ENCODE data around the gene KRT13. TPM values are rescaled to one million over a fixed set of nuclear protein-coding genes. Genes with fewer than 3 reads are reported as not detected.

KRT13 gene
- total RNA-seq, 1 donor from 2014 or later = 112 TPM

DNA sequence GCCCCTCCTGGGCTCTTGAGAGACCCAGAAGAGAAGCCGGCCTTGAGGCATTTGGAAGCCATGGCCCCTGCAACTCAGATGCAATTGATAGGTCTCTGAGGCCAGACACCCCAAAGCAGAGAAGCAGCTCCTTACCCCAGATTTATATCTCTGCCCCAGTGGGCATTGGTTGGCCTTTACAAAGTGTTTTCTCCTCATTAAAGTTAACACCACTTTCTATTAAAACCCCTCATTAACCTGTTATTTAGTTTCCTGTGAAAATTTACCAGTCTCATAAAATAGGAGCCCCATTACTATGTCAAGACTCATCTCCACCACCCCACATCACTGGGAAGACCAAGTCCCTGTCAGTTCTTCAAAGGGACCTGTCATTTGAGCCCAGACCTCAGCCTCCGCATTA is 24.4 kb downstream of the KRT13 start, which contains the start of gene KRT35:
TSS of gene KRT35 (minus strand) at position 116 of the 400 bp plus-strand sequence. CDS start at position 62, 54 bp downstream.
- DNase-seq (ENCODE audit: low read depth) (no peak), FAIRE-seq (no peak)
- no peaks in the 10 kb centered on the region for H3K36me3 ChIP-seq (ENCODE audit: control insufficient read depth, insufficient read depth, low read length)
- no peaks in the 10 kb centered on the region for H3K27me3 ChIP-seq (ENCODE audit: control insufficient read depth, insufficient read depth, low read length)
- no peak within 1 kb of the TSS for H3K4me3 ChIP-seq (ENCODE audit: low read depth, low read length)
- TF ChIP-seq, protein P1, sequence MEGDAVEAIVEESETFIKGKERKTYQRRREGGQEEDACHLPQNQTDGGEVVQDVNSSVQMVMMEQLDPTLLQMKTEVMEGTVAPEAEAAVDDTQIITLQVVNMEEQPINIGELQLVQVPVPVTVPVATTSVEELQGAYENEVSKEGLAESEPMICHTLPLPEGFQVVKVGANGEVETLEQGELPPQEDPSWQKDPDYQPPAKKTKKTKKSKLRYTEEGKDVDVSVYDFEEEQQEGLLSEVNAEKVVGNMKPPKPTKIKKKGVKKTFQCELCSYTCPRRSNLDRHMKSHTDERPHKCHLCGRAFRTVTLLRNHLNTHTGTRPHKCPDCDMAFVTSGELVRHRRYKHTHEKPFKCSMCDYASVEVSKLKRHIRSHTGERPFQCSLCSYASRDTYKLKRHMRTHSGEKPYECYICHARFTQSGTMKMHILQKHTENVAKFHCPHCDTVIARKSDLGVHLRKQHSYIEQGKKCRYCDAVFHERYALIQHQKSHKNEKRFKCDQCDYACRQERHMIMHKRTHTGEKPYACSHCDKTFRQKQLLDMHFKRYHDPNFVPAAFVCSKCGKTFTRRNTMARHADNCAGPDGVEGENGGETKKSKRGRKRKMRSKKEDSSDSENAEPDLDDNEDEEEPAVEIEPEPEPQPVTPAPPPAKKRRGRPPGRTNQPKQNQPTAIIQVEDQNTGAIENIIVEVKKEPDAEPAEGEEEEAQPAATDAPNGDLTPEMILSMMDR (IDR thresholded peaks at IDR 0.05; ENCODE audit: insufficient read depth, low read length, severe bottlenecking) = no peak

DNA sequence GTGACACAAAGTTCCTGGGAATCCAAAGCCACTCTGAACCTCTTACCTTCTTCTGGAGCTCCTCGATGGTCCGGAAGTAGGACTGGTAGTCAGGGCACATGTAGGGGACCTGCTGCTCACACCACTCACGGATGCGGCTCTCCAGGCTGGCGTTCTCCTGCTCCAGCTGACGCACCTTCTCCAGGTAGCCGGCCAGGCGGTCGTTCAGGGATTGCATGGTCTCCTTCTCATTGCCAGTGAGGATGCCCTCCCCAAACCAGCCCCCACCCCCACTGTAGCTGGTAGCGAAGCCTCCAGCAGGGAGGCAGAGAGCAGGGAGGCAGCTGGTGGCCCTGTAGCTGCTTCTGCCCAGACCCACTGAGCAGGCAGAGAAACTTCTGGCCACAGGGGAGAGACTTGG is 24.8 kb downstream of the KRT13 start:
- Histone ChIP-seq H3K36me3 (ENCODE audit: control insufficient read depth, insufficient read depth, low read length) (no peaks in the 10 kb centered on the region), H3K27me3 (ENCODE audit: control insufficient read depth, insufficient read depth, low read length) (peaks cover 1% of the 10 kb centered on the region), H3K4me3 (ENCODE audit: low read depth, low read length) (no peak overlapping the region)
- TF ChIP-seq, protein P1 (IDR thresholded peaks at IDR 0.05; ENCODE audit: insufficient read depth, low read length, severe bottlenecking) = no peak
- DNase-seq (ENCODE audit: low read depth) (no peak), FAIRE-seq (no peak)

DNA sequence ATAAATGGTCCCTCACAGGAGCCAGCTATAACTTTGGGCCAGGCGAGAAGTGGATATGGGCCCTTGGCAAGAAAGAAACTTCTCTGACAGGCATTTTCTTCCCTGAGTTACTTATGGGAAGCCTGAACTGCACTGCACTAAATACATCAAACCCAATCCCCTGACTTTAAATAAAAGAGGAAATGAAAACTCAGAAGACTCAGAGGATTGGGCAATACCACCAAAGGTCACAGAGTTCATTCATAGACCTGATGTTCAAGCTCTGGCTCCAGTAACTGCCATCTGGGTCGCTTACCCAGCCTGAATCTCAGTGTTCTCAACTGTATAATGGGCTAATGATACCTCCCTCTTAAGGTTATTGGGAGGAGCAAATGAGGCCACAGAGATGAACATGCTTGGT is 25.3 kb downstream of the KRT13 start:
- no peak for FAIRE-seq
- H3K4me3 ChIP-seq (ENCODE audit: low read depth, low read length) = no peak overlapping the region
- H3K36me3 ChIP-seq (ENCODE audit: control insufficient read depth, insufficient read depth, low read length) = no peaks in the 10 kb centered on the region
- H3K27me3 ChIP-seq (ENCODE audit: control insufficient read depth, insufficient read depth, low read length) = peaks cover 1% of the 10 kb centered on the region
- TF ChIP-seq, protein P1 (IDR thresholded peaks at IDR 0.05; ENCODE audit: insufficient read depth, low read length, severe bottlenecking) = no peak
- DNase-seq (ENCODE audit: low read depth) = no peak

DNA sequence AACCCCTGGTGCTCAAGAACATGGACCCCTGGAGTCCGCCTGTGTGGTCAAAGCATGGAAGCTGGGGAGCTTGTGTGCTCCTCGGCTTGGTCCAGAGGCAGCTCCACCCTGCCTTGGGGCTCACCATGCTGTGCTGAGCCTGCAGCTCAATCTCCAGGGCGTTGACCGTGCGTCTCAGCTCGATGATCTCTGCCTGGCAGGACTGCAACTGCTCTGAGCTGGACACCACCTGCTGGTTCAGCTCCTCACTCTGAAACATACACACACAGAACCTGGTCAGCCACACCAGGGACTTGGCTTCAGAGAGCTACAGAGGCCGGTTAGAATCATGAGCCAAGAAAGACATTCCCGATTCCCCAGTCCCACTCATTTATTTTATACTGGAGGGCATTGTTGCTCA is 27.2 kb downstream of the KRT13 start:
- FAIRE-seq (no peak), DNase-seq (ENCODE audit: low read depth) (no peak)
- peaks cover 1% of the 10 kb centered on the region for H3K27me3 ChIP-seq (ENCODE audit: control insufficient read depth, insufficient read depth, low read length)
- no peaks in the 10 kb centered on the region for H3K36me3 ChIP-seq (ENCODE audit: control insufficient read depth, insufficient read depth, low read length)
- TF ChIP-seq, protein P1 (IDR thresholded peaks at IDR 0.05; ENCODE audit: insufficient read depth, low read length, severe bottlenecking) = no peak
- H3K4me3 ChIP-seq (ENCODE audit: low read depth, low read length) = no peak overlapping the region

DNA sequence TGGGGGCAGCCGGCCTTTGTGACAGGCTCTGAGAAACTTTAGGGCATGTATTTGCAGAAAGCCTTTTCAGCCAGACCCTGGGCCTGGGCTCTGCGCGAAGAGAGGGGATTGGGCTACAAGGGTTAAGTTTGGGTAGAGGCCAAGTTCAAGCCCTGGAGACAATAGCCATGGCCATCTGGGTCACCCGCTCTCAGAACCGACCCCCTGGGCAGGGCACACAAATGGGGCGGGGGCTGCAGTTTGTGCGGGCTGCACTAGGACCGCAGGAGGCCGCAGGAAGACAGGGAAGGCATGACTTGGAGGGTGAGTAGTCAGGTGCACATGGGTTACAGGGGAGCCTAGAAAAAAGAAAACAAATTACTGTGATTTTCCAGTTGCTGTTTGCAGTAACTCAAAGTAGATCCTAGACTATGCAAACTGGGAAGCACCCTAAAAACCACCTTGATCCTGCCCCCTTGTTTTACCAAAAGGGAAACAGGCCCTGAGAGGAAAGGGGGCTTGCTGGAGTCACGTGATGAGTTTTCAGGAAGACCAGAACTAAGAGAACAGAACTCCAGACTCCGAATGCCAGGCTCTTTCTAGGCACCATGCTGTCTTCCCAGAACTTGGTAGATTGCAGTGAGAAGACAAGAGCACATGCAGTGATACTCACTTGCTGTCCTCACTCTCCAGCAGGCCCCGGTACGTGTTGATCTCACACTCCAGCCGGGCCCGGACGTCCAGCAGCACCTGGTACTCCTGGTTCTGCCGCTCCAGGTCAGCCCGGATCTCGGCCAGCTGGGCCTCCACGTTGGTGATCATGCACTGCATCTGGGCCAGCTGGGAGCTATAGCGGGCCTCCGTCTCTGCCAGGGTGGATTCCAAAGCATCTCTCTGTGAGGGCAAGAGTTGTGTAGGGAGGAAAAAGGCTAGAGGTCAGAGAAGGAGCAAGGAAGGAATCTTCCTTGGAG is 28.3 kb downstream of the KRT13 start:
- FAIRE-seq = no peak
- no peak for DNase-seq (ENCODE audit: low read depth)
- Histone ChIP-seq H3K4me3 (ENCODE audit: low read depth, low read length) (no peak overlapping the region), H3K27me3 (ENCODE audit: control insufficient read depth, insufficient read depth, low read length) (peaks cover 1% of the 10 kb centered on the region), H3K36me3 (ENCODE audit: control insufficient read depth, insufficient read depth, low read length) (no peaks in the 10 kb centered on the region)
- TF ChIP-seq, protein P1 (IDR thresholded peaks at IDR 0.05; ENCODE audit: insufficient read depth, low read length, severe bottlenecking) = no peak
